NAMALWA (cell line): Measurements from ENCODE around the gene ROR2.

Experiments used
- DNase-seq: peaks from one replicate; pipeline ENCODE4 v3.0.0-alpha.2; 2015; ENCODE audit warnings: low spot score

The ROR2 gene

GRCh38 chr9:91515074-91515687, 434.8 kb downstream of the ROR2 start:
- DNase-seq = peak; percentile 61
